NCI-H1436 treated with DMSO at 0.1 percent for 48 hours (cell line): ENCODE data around the gene TROAP.

Source experiments
- DNase-seq: peaks from one replicate; lab custom pipeline; 2025; lab: John Stamatoyannopoulos, UW

TROAP gene

DNA sequence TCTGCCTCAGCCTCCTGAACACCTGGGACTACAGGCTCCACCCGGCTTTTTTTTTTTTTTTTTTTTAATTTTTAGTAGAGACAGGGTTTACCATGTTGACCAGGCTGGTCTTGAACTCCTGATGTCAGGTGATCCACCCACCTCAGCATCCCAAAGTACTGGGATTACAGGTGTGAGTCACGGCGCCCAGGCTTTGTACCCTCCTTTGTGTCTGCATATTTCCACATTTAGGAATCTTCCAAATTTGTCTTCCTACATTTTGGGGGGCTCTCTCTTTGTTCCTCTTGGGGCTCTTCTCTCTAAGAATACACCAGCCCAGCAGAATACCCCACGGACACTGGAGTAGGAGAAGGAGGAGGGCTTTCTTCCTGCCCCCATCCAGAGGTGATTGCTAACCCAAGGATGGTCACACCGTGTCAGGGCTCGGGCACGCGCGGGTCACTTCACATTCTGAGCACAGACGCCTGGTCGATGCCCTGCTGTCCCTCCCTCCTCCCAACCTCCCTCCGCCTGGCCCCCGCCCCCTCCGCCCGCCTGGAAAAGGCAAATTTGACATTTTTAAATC, 21.5 kb downstream of the TROAP start:
- no peak for DNase-seq

DNA sequence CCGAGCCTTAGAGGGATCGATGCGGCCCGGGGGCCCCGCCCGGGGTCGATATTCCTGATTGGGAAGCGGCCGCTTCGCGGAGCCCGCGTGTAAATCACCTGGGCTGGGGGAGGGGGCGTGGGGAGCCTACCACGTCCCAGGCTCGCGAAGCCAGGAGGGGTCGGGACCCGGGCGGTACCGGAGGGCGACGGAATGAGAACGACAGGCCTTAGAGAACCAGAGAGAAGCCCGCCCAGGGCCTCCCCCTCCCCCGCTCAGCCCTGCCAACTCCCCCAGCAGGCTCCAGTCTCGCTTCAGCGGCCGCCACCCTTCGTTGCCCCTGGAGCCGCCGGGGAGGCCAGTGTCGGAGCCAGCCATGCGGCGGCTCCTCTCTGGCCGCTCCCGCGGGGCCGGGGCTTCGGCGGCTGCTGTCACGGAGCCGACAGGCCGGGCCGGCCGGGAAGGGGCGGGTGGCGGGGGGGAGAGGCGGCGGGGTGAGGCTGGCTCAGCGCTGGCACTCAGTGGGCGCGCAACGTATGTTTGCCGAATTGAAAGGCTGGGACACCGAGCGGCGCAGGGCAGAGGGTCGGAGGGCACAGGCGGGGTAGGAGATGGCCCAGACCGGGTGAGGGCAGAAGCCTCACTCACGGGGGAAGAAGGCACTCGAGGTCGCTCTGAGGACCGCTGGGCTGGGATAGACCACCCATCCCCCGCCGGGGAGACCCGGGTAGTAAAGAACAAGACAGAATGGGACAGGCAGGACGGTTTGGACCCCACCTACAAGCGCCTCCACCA, 22.2 kb downstream of the TROAP start:
- DNase-seq: no peak

DNA sequence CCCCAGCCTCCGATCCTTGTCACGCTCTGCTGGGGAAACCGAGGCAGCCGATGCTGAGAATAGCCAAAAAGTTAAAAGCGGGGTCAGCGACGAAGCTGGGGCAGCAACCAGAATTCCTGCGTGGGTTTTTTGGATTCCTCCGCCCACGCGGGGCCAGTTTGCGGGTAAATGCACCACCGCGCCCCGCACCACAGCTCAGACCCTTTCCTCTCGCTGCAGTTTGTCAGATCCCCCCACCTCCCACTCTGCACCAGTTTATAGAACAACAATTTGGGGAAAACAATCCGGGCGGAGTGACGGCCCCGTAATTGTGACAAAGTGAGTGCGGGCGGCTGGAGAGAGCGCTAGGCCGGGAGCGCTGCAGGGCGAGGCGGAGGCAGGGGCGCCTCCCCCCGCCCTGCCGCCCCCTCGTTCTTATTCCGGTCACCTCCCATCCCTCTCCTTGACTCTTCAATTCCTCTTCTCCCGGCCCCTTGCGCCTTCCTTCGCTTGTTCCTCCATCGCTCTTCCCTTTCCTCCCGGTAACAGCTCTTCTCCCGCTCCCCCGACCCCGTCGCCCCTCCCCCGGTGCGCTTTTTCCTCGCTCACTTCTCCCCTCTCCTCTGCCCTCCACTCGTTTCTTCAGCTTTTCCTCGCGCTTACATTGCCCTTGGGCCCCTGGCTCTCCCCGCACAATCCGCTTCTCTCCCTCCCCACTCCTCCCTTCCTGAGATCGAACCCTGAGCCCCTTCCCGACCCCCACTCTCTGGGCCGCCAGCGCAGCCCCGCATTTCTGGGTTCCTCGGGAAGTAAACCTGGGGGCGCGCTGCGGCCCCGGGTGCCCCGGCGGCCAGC, 23.0 kb downstream of the TROAP start:
- no peak for DNase-seq

DNA sequence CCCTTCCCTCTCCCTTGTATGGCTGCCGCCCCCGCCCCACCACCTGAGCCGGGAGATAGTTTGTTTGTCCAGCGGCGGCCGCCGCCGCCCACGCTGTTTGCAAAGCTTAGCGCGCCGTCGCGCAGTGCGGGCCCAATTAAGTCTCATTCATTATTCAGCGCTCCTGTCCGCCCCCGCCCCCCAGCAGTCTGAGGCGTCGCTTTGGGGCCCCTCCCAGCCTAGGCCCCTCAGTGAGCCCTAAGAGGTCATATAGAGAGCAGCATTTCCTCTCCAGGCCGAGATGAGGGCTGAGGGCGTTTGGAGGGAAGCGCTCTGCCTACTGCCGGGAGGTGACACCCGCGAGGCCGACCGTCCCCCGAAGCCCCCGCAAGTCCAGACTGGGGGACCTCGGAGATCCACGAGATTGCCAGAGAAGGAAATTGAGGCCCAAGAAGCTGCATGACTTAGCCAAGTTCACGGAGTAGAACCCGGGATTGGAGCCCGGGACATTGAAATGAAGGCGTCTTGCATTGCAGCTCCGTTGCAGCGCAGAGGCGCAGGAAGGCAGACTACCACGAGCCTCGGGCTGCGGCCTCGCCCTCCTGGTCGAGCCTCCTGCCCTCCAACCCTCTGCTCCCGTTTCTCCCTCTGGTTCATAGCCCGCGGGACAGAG, 23.7 kb downstream of the TROAP start, which contains the start of gene DNAJC22:
TSS of gene DNAJC22 (plus strand) at position 230 of the 652 bp plus-strand sequence. CDS start 1,985 bp downstream, outside the sequence.
- no peak for DNase-seq

DNA sequence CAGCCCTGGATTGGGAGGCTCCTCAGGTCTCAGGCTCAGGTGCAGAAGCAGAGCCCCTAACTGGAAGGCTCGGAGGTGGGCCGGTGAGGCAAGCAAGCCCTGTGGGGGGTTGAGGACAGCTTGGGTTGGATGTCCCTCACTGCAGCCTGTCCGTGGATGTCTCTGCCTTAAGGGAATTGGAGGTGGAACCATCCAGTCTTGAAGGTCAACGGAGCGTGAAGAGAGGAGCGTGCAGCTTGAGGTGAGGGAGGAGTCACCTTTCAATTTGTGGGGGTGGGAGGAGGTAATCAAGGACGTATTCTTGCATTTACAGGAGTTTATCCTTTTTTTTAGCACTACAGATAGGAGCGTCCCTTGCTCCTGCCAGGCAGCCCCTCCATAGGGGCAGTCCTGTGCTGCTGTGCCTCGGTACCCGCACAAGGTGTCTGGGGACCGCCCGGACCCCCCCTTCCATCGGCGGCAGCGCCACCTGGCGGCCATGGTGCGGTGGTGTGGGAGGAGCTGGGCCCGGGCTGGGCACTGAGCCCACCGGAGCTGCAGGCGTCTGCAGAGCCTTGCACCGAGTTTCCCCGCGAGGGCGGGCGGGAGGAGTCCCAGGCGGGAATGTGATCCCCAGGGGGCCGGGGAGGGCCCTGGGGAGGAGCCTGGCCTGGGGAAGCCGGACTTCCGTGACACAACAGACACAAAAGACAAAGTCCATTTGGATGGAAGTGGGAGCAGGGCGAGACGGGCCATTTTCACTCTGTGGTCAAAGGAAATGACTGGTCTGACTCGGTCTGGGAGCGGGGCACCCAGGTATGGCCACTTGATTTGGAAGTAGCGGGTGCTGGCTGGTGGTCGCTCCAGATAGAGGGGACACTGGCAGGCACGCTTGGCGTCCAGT, 24.5 kb downstream of the TROAP start:
- DNase-seq: no peak

DNA sequence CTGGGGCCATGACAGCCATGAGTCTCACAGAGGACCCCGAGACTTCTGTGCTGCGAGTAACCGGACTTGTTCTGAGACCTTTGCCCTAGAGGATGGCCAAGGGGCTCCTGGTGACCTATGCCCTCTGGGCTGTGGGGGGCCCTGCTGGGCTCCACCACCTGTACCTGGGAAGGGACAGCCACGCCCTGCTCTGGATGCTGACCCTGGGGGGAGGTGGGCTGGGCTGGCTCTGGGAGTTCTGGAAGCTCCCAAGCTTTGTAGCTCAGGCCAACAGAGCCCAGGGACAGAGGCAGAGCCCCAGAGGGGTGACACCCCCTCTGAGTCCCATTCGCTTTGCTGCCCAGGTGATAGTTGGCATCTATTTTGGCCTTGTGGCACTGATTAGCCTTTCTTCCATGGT, 25.7 kb downstream of the TROAP start:
- DNase-seq: no peak

DNA sequence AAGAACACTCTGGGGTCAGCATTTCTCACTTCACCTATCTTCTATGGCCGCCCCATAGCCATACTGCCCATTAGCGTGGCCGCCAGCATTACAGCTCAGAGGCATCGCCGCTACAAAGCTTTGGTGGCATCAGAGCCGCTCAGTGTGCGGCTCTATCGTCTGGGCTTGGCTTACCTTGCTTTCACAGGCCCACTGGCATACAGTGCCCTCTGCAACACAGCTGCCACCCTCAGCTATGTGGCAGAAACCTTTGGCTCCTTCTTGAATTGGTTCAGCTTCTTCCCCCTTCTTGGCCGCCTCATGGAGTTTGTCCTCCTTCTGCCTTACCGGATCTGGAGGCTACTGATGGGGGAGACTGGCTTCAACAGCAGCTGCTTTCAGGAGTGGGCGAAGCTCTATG, 26.2 kb downstream of the TROAP start:
- DNase-seq: no peak

DNA sequence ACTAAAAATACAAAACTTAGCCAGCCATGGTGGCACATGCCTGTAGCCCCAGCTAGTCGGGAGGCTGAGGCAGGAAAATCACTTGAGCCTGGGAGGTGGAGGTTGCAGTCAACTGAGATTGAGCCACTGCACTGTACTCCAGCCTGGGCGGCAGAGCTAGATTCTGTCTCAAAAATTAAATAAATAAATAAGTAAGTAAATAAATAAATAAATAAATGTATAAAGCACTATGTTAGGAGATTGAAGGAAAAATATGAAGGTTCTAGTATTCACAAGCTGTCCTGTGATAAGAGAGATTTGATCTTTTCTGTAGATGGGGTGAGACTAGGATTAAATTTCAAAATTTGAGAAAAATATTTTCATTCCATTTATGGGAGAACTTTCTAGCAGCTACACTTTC, 29.3 kb downstream of the TROAP start:
- DNase-seq: no peak

DNA sequence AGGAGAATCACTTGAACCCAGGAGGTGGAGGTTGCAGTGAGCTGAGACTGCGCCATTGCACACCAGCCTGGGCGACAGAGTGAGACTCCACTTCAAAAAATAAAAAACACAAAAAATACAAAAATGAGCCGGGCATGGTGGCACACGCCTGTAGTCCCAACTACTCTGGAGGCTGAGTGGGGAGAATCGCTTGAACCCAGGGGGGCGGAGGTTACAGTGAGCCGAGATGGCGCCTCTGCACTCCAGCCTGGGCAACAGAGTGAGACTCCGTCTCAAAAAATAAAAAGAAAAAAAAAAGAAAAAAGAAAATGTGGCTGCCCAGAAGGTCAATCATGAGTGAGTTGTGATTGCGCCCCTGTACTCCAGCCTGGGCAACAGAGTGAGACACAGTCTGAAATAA, 32.9 kb downstream of the TROAP start:
- DNase-seq: no peak

DNA sequence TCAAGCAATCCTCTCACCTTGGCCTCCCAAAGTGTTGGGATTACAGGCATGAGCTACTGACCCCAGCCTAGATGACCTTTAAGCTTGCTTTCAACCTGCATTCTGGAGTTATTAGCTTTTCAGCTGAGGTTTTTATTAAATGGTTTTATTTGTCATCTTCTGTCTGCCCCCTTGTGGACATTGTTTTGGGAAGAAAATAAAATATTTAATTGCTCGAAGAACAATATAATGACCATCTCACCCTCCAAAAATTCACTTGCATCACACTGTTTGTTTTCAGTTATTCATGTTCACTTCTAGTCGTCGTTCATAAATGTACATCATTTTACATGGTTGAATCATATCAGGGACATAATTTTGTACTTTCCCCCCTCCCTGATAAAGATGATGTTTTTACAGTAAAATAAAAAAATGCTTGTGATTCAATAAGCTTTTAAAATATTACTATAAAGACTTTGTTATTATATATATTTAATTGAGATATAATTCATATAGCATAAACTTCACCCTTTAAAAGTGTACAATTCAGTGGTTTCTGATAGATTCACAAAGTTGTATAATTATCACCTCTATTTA, 34.1 kb downstream of the TROAP start:
- DNase-seq: no peak

DNA sequence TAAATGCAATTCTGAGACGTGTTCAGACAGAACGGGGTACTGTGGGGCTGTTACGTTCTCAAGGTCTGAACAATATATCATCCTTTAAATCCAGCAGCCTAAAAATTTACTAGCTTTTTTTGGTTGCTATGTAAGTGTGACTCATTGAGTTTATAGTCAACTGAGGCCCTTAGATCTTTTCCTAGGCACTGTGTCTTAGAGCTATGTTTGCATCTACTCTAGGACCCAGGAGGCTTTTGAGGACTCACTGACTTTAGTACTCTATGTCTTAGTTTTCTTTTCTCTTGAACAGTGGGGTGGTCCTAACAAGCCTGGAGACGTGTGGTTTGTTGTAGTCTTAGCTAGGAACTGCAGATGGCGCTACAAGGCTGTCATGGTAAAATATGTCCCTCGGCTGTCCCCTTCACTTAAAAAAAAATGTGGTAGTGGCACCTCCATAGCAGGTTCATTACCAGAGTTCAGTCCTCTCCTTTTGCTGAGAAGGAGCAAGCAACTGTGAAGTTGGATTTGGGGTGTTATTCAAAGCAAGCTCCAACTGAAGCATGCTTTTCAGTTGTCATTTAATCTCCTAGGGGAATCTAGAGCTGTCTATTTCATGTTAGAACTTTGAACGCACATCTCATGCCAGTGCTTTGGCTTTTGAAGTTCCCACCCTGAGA, 35.6 kb downstream of the TROAP start:
- DNase-seq: no peak

DNA sequence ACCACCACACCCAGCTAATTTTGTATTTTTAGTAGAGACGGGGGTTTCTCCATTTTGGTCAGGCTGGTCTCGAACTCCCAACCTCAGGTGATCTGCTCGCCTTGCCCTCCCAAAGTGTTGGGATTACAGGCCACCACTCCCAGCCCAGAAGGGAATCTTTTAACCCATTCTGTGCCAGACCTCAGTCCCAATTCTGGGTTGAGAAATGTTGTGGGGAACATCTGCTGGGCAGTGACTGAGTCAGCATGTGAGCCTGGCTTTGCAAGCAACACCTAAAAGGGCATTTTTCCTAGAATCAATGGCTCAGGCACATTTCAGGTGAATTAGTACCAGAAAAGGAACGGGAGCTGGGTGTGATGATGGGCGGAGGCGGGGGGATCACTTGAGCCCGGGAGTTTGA, 36.6 kb downstream of the TROAP start:
- DNase-seq: no peak

DNA sequence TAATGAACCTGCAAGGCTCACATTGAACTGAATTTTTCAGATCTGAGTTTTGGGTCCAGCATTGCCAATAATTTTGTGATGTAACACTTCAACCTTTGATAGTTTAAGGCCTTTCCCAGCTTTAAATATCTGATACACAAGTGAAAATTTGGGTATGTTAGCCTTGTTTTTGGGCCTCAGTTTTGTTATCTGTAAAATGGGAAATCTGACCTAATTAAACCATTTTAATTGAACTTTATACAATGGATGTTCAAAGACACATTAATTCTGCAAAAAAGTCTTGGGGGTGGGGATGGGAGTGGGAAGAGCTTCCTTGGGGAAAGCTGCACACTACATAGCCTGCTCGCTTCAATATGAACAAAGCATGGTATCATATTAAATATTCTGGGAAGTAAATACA, 39.0 kb downstream of the TROAP start:
- DNase-seq: no peak

DNA sequence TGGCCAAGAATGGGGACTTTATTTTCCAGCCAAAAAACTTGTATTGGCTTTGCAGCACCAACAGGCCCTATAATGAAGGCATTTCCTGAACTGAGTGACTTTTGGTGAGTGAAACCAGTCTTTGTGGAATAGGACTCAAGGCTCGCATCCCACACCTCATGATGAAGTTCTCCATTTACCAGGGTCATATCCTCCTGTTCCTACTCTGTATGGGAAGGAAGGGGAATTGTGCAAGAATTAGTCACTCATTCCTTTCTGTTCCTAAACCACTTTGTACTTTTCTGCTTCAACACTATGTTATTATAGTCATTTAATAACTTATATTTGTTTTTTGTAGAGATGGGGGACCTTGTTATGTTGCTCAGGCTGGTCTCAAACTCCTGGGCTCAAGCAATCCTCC, 41.9 kb downstream of the TROAP start:
- no peak for DNase-seq

DNA sequence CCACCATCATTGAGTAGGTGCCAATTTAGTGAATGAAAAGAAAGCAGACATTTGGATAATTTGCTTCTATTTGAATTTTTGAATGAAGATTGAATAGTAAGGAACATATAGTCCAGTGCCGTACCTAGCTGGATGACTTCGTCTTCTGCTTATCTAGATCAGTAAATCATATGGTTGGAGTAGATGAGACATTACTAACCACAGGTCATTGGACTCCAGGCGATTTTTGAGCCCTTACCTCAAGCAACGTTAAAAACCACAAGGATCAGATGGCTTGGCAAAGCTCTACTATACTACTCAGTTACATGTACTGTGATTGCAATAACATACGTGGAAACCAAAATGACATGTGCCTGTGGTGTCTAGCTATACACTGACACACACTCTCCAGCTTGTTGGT, 42.5 kb downstream of the TROAP start:
- DNase-seq: no peak

DNA sequence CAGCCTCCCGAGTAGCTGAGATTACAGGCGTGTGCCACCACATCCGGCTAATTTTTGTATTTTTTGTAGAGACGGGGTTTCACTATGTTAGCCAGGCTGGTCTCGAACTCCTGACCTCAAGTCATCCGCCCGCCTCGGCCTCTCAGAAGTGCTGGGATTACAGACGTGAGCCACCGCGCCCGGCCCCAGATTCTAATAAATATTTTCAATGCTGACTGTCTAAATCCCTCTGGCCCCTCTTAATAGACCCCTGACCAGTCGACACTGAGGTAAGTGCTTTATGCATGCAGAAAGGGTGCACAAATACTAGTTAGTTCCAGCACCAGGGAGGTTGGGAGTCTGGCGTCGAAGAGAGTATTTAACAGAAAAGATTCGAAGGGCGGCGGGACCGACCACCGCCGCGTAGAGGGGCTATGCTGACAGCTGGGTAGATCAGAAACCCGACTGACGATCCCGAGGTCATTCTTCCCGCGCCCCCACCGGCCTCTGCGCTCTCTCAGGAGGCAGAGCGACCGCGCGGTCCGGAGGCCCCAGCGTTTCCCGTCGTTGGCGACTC, 43.1 kb downstream of the TROAP start:
- DNase-seq: no peak

DNA sequence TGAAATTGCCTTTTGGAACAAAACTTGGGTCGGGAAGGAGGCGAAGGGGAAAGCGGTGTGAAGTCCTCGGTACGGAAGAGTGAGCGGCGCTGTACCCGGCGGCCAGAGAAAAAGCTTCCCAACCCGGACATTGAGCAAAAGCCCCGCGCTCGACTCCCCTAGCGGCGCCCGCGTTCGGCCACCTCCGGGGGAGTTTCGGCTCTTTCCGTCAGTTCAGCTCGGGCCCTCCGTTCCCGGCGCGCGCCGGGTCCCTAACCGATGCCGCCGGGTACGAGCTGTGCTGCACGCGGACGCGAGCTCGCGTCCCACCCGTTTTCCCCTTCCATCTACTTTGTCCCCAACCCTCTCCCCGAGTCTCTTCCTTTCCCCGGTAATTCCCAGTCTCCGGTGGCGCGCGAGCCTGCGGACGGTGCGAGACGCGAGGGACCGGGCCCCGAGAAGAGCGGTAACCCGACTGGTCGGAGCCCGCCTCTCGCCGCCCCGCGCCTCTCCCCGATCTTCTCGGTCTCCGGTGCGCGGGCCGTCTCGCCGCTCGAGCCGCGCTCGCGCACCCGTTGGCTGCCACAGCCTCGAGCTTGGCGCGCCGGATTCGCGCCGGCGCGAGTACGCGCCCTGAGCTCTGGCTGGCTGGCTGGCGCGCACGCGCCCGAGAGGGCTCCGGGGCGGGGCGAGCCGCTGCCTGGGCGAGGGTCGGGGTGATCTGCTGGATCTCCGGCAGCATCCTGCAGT, 43.8 kb downstream of the TROAP start:
- DNase-seq: peak; percentile 63

DNA sequence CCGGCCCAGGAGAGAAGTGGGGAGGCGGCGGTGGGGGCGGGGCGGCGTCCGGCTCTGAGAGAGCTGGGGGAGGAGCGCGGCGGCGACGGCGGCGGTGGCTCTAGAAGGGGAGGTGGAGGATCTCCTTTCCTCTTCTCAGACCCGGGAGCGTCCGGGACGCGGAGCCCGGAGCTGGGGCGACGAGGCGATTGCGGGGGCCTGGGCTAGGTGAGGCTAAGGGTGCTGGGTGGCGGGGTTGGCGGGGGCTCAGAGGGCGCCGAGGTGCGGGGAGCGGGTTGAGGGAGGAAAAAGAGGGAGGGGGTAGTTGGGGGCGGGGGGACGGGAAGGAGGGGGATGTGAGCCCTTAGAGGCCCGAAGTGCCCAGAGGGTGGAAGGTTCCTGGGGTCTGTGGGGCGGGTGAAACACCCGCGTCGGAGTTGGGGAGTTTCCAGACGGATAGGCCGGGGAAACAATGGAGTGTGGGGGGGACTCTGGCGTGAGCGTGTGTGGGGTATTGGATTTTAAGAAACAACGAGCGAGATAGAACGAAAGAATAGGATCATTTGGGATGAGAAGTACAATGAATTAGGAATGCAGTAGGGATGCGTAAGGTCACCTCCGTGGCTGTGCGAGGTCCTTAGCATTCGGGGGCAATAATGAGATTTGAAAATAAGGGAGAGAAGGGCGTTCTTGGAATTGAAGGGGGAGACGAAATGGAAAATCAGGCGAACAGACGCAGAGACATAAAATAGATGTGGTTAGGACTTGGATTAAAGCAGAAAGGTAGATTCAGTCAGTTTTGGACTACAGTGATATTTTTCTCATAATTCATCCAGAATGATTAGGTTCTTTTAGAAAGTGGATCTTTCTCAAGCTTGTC, 44.6 kb downstream of the TROAP start, which contains the start of gene SPATS2:
TSS of gene SPATS2 (plus strand) at position 82 of the 859 bp plus-strand sequence. CDS start 93,551 bp downstream, outside the sequence.
- DNase-seq: no peak
